GM12874 (cell line): Measurements from ENCODE around the gene TSHZ2.

Experiments
- CTCF ChIP-seq: IDR thresholded peaks from 2 replicates; pipeline ENCODE4 v1.5.1; 2011; ENCODE audit warnings: low read depth, mild to moderate bottlenecking, control low read depth, low read length, moderate library complexity; ENCODE audit not compliant: insufficient read depth

The TSHZ2 gene

GRCh38 chr20:53399083-53399482, 426.9 kb downstream of the TSHZ2 start:
- no peak for TF ChIP-seq CTCF

- TF ChIP-seq CTCF: no peak
Observed at GRCh38 chr20:53399592-53400335, 427.6 kb downstream of the TSHZ2 start.

- TF ChIP-seq CTCF: no peak
Observed at GRCh38 chr20:53402233-53403005, 430.3 kb downstream of the TSHZ2 start.

- TF ChIP-seq CTCF: no peak
Observed at GRCh38 chr20:53403029-53403428, 430.9 kb downstream of the TSHZ2 start.

- TF ChIP-seq CTCF: no peak
Observed at GRCh38 chr20:53405139-53405538, 433.0 kb downstream of the TSHZ2 start.

GRCh38 chr20:53406580-53406979, 434.4 kb downstream of the TSHZ2 start:
- no peak for TF ChIP-seq CTCF

GRCh38 chr20:53408691-53409446, 436.7 kb downstream of the TSHZ2 start:
- no peak for TF ChIP-seq CTCF
